Sigmoid colon (tissue), 7 donors: ENCODE data around the gene SLIT3. TPM values are rescaled to one million over a fixed set of nuclear protein-coding genes. Genes with fewer than 3 reads are reported as not detected.

Source experiments
- DNase-seq: peaks from one replicate; pipeline ENCODE4 v3.0.0-alpha.2; 2019
- H3K27ac ChIP-seq, 4 donors: fragments of 200-600 bp; sonication (generic); one replicate each; pipeline ENCODE4 v1.5.1; 2016 to 2019; ENCODE audit warnings: mild to moderate bottlenecking in 1 of 4
- H3K27me3 ChIP-seq, 3 donors: fragments of 200-600 bp; sonication (generic); one replicate each; pipeline ENCODE4 v1.5.1; 2019; ENCODE audit warnings: mild to moderate bottlenecking in 1 of 3
- H3K36me3 ChIP-seq, 4 donors: fragments of 200-600 bp; sonication (generic); one replicate each; pipeline ENCODE4 v1.5.1; 2016 to 2019
- H3K4me1 ChIP-seq, 4 donors: fragments of 200-600 bp; sonication (generic); one replicate each; pipeline ENCODE4 v1.5.1; 2017 to 2019
- H3K4me3 ChIP-seq, 4 donors: fragments of 200-600 bp; sonication (generic); one replicate each; pipeline ENCODE4 v1.5.1; 2017 to 2019; ENCODE audit warnings: mild to moderate bottlenecking in 2 of 4, moderate library complexity in 1 of 4
- H3K9me3 ChIP-seq, 4 donors: fragments of 200-600 bp in 3 of 4; sonication (generic) in 3 of 4; one replicate each; pipeline versions ENCODE4 v1.5.1 to v1.6.1; 2013 to 2019
- EP300 ChIP-seq, 4 donors: sonication (generic); formaldehyde crosslinking; IDR thresholded peaks; one replicate each; pipeline ENCODE4 v1.6.1; 2017; ENCODE audit warnings: antibody characterized with exemption in 4 of 4
- POLR2A ChIP-seq, 2 donors: fragments of 450-650 bp; IDR thresholded peaks; one replicate each; pipeline ENCODE4 v1.6.1; 2016; ENCODE audit warnings: antibody characterized with exemption in 2 of 2, mild to moderate bottlenecking in 2 of 2, moderate library complexity in 2 of 2
- POLR2AphosphoS5 ChIP-seq, 4 donors: sonication (generic); formaldehyde crosslinking; IDR thresholded peaks; one replicate each; pipeline ENCODE4 v1.6.1; 2017; ENCODE audit warnings: antibody characterized with exemption in 4 of 4
- WGBS, 2 donors: extraction: QIAGEN DNeasy Blood & Tissue Kit; methylation state at CpG; one replicate each; pipeline ENCODE4 v1.1.7; 2013; 5-methylcytosine and 5-hydroxymethylcytosine counted together
- intact Hi-C: fragments of 100-400 bp; cut with DNase I; formaldehyde crosslinking; loops from one replicate; pipeline ENCODE4 v1.15.1; 2023
- polyA plus RNA-seq, 3 donors: library from polyadenylated mRNA; stranded (reverse); fragments of 200-250 nt; gene quantifications; one replicate each; pipeline ENCODE4 v1.2.3, GENCODE V29; 2013
- total RNA-seq, 4 donors: library from RNA; depleted of rRNA; stranded (reverse); fragments of >200 nt; gene quantifications; one replicate each; pipeline ENCODE4 v1.1.0, GENCODE V29; 2016
- TF ChIP-seq, protein P1 (sequence below), 4 experiments: fragments of 450-650 bp in 3 of 4; fragments of 200-600 bp in 1 of 4; IDR thresholded peaks; one replicate each; pipeline ENCODE4 v1.5.1; 2016 to 2019; ENCODE audit warnings: antibody characterized with exemption in 4 of 4, mild to moderate bottlenecking in 3 of 4, moderate library complexity in 2 of 4
- donor health status: healthy with polysubstance abuse.
- donor health status: Bipolar disorder and iron deficiency.
- donor health status: healthy.

Gene SLIT3
- total and polyA plus RNA-seq, 7 donors, result 0.23 to 46.3 (median 30.0) TPM

DNA sequence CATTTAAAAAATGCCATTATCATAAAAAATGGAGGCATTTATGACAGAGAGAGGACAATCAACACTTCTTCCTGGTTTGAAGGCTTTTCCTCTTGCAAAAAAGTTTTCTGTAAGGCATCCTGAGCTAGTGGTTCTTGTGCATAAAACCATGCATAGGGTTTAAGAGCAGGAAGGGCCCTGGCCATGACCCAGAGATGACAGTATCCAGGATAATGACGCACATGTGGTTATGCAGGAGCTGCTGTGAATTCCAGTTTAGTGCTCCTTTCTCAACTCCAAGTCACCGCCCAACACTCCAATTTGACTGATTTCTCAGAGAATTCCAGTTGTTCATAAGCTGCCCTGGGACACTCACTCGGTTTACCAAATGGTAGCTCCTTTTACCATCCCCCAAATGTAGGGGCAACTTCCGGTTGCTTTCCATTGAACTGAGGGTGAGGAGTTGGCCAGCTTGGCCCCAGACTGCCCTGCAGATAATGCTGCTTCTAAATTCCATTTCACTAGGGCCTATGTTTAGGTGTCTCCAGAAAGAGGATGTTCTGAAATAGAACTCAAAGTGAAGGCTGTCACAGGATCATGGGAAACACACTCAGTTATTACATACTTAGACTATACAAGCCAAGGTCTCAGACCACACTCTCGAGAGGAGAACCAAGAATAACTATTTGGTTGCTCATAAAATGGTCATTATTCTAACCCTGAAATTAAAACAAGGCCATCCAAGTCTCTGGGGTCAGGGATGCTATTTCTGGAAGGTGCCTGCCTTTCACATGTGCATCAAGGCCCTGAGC is 179.1 kb downstream of the SLIT3 start:
- Histone ChIP-seq H3K36me3 (no peaks in the 10 kb centered on the region), H3K9me3 (no peaks in the 10 kb centered on the region), H3K27me3 (no peaks in the 10 kb centered on the region), H3K4me3 (no peak overlapping the region), H3K27ac (no peak overlapping the region), H3K4me1 (no peaks in the 10 kb centered on the region)
- intact Hi-C loops, result no loop called here
- 87 to 88% methylated on average over 5 of the region's 5 CpGs for WGBS, 2 donors
- no peak for DNase-seq
- TF ChIP-seq EP300 (IDR thresholded peaks at IDR 0.05), result no peak
- TF ChIP-seq POLR2AphosphoS5 (IDR thresholded peaks at IDR 0.05), result no peak
- TF ChIP-seq, protein P1, sequence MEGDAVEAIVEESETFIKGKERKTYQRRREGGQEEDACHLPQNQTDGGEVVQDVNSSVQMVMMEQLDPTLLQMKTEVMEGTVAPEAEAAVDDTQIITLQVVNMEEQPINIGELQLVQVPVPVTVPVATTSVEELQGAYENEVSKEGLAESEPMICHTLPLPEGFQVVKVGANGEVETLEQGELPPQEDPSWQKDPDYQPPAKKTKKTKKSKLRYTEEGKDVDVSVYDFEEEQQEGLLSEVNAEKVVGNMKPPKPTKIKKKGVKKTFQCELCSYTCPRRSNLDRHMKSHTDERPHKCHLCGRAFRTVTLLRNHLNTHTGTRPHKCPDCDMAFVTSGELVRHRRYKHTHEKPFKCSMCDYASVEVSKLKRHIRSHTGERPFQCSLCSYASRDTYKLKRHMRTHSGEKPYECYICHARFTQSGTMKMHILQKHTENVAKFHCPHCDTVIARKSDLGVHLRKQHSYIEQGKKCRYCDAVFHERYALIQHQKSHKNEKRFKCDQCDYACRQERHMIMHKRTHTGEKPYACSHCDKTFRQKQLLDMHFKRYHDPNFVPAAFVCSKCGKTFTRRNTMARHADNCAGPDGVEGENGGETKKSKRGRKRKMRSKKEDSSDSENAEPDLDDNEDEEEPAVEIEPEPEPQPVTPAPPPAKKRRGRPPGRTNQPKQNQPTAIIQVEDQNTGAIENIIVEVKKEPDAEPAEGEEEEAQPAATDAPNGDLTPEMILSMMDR (IDR thresholded peaks at IDR 0.05), result no peak
- TF ChIP-seq POLR2A (IDR thresholded peaks at IDR 0.05), result no peak

DNA sequence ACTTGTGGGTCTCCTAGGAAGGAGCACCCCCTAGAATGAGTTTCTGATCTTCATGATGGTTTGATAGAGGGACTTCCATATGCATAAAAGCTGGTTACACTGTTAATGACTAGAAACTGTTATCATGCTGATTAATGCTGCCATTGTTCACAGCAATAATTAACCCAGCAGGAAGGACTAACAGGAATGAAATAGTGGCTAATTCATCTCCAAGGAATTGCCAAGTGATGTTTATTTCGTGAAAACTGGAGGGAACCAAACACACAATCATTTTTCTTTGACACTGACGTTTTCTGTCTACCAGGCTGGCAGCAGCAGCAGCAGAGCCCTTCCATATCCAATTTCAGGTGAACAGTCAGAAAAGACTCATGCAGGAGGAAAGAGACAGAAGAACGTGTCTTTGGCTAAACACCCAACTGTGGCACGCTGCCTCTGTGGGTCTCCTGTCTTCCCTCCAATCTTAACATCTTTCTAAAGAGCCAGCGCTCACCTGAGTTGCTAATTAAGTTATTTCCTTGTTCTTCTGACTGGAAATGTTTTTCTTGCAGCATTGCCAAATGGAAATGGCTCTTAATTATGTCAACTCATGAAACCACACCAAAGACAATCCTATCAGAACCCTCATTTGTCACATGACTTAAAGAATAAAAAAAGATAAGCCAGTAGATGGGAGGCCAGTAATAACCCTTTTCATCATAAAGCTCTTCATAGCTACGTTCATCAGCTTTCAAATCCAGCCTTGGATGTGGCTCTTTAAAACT is 181.5 kb downstream of the SLIT3 start:
- 15 to 56% methylated on average over 6 of the region's 6 CpGs for WGBS, 2 donors
- TF ChIP-seq EP300 (IDR thresholded peaks at IDR 0.05) (no peak), POLR2A (IDR thresholded peaks at IDR 0.05) (no peak), POLR2AphosphoS5 (IDR thresholded peaks at IDR 0.05) (no peak)
- TF ChIP-seq, protein P1 (IDR thresholded peaks at IDR 0.05), result no peak
- DNase-seq, result no peak
- Histone ChIP-seq H3K27ac (no peak overlapping the region), H3K27me3 (no peaks in the 10 kb centered on the region), H3K4me1 (peaks cover 0 to 6% (median 0%) of the 10 kb centered on the region in 4 donors), H3K36me3 (no peaks in the 10 kb centered on the region), H3K9me3 (no peaks in the 10 kb centered on the region), H3K4me3 (no peak overlapping the region)
- intact Hi-C loops, result no loop called here

DNA sequence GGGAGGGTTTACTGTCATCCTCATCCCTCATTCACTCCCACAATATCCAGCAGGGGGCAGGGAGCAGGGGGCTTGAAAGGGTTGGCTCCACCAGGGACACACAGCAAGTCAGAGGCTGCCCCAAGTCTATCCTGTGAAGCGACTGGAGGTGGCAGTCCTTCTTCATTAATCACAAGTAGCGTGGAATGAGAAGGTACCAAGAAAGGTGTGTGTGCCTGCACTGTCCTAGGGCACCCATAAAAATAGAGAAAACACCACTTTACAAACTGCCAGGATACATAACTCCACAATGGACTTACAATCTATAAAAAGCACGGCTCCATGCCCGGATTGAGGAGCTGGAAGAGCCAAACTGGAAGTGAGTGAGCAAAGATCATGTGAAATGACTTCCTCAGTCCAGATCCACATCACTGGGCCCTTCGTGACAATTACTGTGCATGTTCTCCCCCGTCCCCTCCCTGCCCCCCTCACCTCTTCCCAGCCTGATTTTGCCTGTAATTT is 183.9 kb downstream of the SLIT3 start:
- Histone ChIP-seq H3K9me3 (no peaks in the 10 kb centered on the region), H3K4me1 (peaks cover 0 to 7% (median 0%) of the 10 kb centered on the region in 4 donors), H3K36me3 (no peaks in the 10 kb centered on the region), H3K27ac (no peak overlapping the region), H3K4me3 (no peak overlapping the region), H3K27me3 (no peaks in the 10 kb centered on the region)
- WGBS, 2 donors, result 67 to 74% methylated on average over 6 of the region's 6 CpGs
- intact Hi-C loops, result no loop called here
- no peak for DNase-seq
- TF ChIP-seq, protein P1 (IDR thresholded peaks at IDR 0.05), result no peak
- TF ChIP-seq POLR2A (IDR thresholded peaks at IDR 0.05) (no peak), EP300 (IDR thresholded peaks at IDR 0.05) (no peak), POLR2AphosphoS5 (IDR thresholded peaks at IDR 0.05) (no peak)

DNA sequence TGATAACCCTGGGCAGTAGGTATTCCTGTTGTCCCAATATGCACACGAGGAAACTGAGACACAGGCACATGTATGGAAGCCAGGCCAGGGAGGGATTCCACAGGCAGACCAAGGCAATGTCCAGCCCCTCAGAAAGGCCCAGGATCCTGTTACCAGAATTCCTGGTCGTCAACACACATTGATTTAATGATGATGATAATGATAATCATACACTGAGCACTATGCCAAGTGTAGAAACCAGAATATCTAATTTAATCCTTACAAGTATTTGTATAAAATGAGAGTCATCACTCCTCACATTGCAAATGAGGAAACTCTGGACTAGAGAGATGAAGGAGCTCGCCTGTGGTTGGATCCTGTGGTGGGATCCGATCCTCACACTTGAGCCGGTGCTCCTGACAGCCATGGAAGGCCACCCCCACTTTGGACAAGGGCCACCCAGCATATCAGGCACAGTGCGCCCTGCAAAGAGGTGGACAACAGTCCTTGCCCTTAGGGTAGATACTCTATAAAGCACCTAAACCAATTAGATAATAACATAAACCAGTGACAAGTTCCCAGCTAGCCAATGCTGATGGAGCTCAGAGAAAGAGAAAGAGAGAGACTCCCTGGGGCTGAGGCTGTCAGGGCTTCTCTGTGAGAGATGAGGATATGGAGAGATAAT is 185.3 kb downstream of the SLIT3 start:
- Histone ChIP-seq H3K27me3 (no peaks in the 10 kb centered on the region), H3K9me3 (no peaks in the 10 kb centered on the region), H3K4me1 (peaks cover 0 to 7% (median 0%) of the 10 kb centered on the region in 4 donors), H3K27ac (no peak overlapping the region), H3K4me3 (no peak overlapping the region), H3K36me3 (no peaks in the 10 kb centered on the region)
- no peak for DNase-seq
- 84 to 86% methylated on average over 6 of the region's 6 CpGs for WGBS, 2 donors
- intact Hi-C loops, result no loop called here
- no peak for TF ChIP-seq EP300 (IDR thresholded peaks at IDR 0.05)
- TF ChIP-seq, protein P1 (IDR thresholded peaks at IDR 0.05), result no peak
- TF ChIP-seq POLR2A (IDR thresholded peaks at IDR 0.05), result no peak
- TF ChIP-seq POLR2AphosphoS5 (IDR thresholded peaks at IDR 0.05), result no peak
